Bronchial smooth muscle cell (primary cell): Measurements from ENCODE around the gene SRSF3. TPM values are rescaled to one million over a fixed set of nuclear protein-coding genes. Genes with fewer than 3 reads are reported as not detected.

Source experiments
- total RNA-seq: library from RNA; depleted of rRNA; stranded (reverse); fragments of >200 nt; gene quantifications from 2 replicates; pipeline ENCODE4 v1.2.1, GENCODE V29; 2014

SRSF3 gene
- total RNA-seq: 134 and 173 TPM in 2 replicates

GRCh38 chr6:36594029-36594815, at the start of gene SRSF3:
TSS of gene SRSF3 (plus strand) at chr6:36594362. CDS start at chr6:36596763, 2,401 bp downstream.

GRCh38 chr6:36546920-36547645, 47.1 kb upstream of the SRSF3 start, which contains the start of gene STK38:
TSS of gene STK38 (minus strand) at chr6:36547479. CDS start at chr6:36540202, 7,277 bp downstream.

Other genes with a start within 250 kb of the SRSF3 start
- 0.47 and 1.1 TPM in 2 replicates for gene ETV7, start 206.7 kb upstream of the SRSF3 start, total RNA-seq
- under 0.01 TPM in 1 of 2 replicates, not detected in the other for gene PXT1, start 151.5 kb upstream of the SRSF3 start, total RNA-seq
- 27.6 and 37.5 TPM in 2 replicates for gene KCTD20, start 151.4 kb upstream of the SRSF3 start, total RNA-seq
- 11.6 and 12.5 TPM in 2 replicates for gene STK38, start 46.9 kb upstream of the SRSF3 start, total RNA-seq
- gene CDKN1A, start 84.4 kb downstream of the SRSF3 start, total RNA-seq: 324 and 371 TPM in 2 replicates
- under 0.01 TPM in 1 of 2 replicates, not detected in the other for gene RAB44, start 103.5 kb downstream of the SRSF3 start, total RNA-seq
- gene CPNE5, start 245.1 kb downstream of the SRSF3 start, total RNA-seq: 0.47 TPM in 1 of 2 replicates, not detected in the other